GM12878 (cell line): ENCODE results near the gene RARG. TPM values are rescaled to one million over a fixed set of nuclear protein-coding genes. Genes with fewer than 3 reads are reported as not detected.

Experiments
- ATAC-seq: fragments of 200-7000 bp; cut with Tn5 transposase; 3 replicates; pipeline ENCODE4 v1.9.1; 2020; ENCODE audit warnings: mild to moderate bottlenecking, moderate library complexity
- Bru-seq: library from RNA; stranded (reverse); fragments of 400-500 nt; gene quantifications from one replicate; lab custom pipeline; 2021; lab: Mats Ljungman, UMichigan
- BruChase-seq, 2 experiments: library from RNA; stranded (reverse); fragments of 400-500 nt; gene quantifications; one replicate each; lab custom pipeline; 2021; lab: Mats Ljungman, UMichigan
- BruUV-seq: library from RNA; stranded (reverse); fragments of 400-500 nt; replicated peaks from 2 replicates; lab custom pipeline; 2021; lab: Mats Ljungman, UMichigan
- CTCF ChIA-PET: fragments of 300-600 bp; sonication (Branson Sonifier 250); formaldehyde crosslinking; extraction: SDS; loops from one replicate; lab custom pipeline; 2021; ENCODE audit warnings: inconsistent platforms; lab: Yijun Ruan, JAX
- POLR2A ChIA-PET: fragments of 350-600 bp; formaldehyde crosslinking; extraction: SDS; loops from one replicate; lab custom pipeline; 2021; ENCODE audit warnings: inconsistent platforms; lab: Charles Lee
- RAD21 ChIA-PET: fragments of 300-600 bp; sonication (Branson Sonifier 250); formaldehyde crosslinking; loops from one replicate; lab custom pipeline; 2023; ENCODE audit warnings: antibody characterized with exemption; ENCODE audit not compliant: unreplicated experiment; lab: Charles Lee
- SMC1A ChIA-PET: fragments of 300-600 bp; sonication (Branson Sonifier 250); formaldehyde crosslinking; loops from one replicate; lab custom pipeline; 2023; ENCODE audit not compliant: unreplicated experiment, uncharacterized antibody; lab: Charles Lee
- DNase-seq: peaks from one replicate; pipeline ENCODE4 v3.0.0-alpha.2; 2011; ENCODE audit warnings: low read depth, low spot score
- FAIRE-seq: peaks from 3 replicates; lab custom pipeline; 2011; peaks lifted over from hg19 to GRCh38; lab: Jason Lieb, UNC
- H2AFZ ChIP-seq: 2 replicates; pipeline ENCODE4 v1.6.0; 2011; ENCODE audit warnings: low read depth, low read length, control low read depth; ENCODE audit not compliant: control insufficient read depth
- H3K27ac ChIP-seq: 2 replicates; pipeline ENCODE4 v1.5.1; 2011; ENCODE audit warnings: control low read depth; ENCODE audit not compliant: control insufficient read depth, insufficient read depth
- H3K27me3 ChIP-seq, 2 experiments: replicated peaks in 1 of 2; 2 replicates each; pipeline versions ENCODE4 v1.6.0 to v1.6.1; 2011; ENCODE audit warnings: low read length in 1 of 2; ENCODE audit not compliant: control insufficient read depth in 2 of 2, insufficient read depth in 2 of 2
- H3K36me3 ChIP-seq, 2 experiments: 2 replicates each; pipeline ENCODE4 v1.5.1; 2011; ENCODE audit warnings: low read length in 1 of 2; ENCODE audit not compliant: control insufficient read depth in 2 of 2, insufficient read depth in 2 of 2
- H3K4me1 ChIP-seq: 2 replicates; pipeline ENCODE4 v1.6.1; 2011; ENCODE audit warnings: mild to moderate bottlenecking, low read length, moderate library complexity, mixed read lengths; ENCODE audit not compliant: control insufficient read depth, insufficient read depth
- H3K4me2 ChIP-seq: 2 replicates; pipeline ENCODE4 v1.6.0; 2011; ENCODE audit warnings: control low read depth; ENCODE audit not compliant: control insufficient read depth, insufficient read depth
- H3K4me3 ChIP-seq: fragments of 200-600 bp; sonication (generic); 2 replicates; pipeline ENCODE4 v1.5.1; 2016
- H3K79me2 ChIP-seq: 2 replicates; pipeline ENCODE4 v1.6.0; 2011; ENCODE audit warnings: low read length; ENCODE audit not compliant: control insufficient read depth, insufficient read depth
- H3K9ac ChIP-seq: 2 replicates; pipeline ENCODE4 v1.8.0; 2011; ENCODE audit warnings: low read length, control low read depth, mixed read lengths; ENCODE audit not compliant: control insufficient read depth, insufficient read depth
- H3K9me3 ChIP-seq: replicated peaks from 3 replicates; pipeline ENCODE4 v1.5.1; 2011; ENCODE audit warnings: mild to moderate bottlenecking, low read length; ENCODE audit not compliant: control insufficient read depth, insufficient read depth
- H4K20me1 ChIP-seq: 2 replicates; pipeline ENCODE4 v1.6.0; 2011; ENCODE audit not compliant: control insufficient read depth, insufficient read depth
- CTCF ChIP-seq, 3 experiments: IDR thresholded peaks in 2 of 3; conservative IDR thresholded peaks in 1 of 3; 2 replicates each; pipeline ENCODE4 v1.5.1; 2011; ENCODE audit warnings: low read depth in 3 of 3, low read length in 3 of 3, mild to moderate bottlenecking in 3 of 3, control low read depth in 2 of 3, moderate library complexity in 2 of 3, inconsistent platforms in 1 of 3, mixed read lengths in 1 of 3; ENCODE audit not compliant: control insufficient read depth in 2 of 3, insufficient read depth in 1 of 3; ENCODE audit errors: extremely low read depth in 1 of 3
- SMAD5 ChIP-seq: IDR thresholded peaks from 2 replicates; pipeline ENCODE4 v1.6.1; 2016; ENCODE audit warnings: antibody characterized with exemption, low read depth
- ZNF687 ChIP-seq: fragments of 450-650 bp; IDR thresholded peaks from 2 replicates; pipeline ENCODE4 v1.6.1; 2017; ENCODE audit warnings: mild to moderate bottlenecking, moderate library complexity
- WGBS: methylation state at CpG from one replicate; pipeline ENCODE4 v1.1.6; 2016; ENCODE audit warnings: low lambda C conversion rate; ENCODE audit not compliant: insufficient replicate concordance, insufficient coverage; ENCODE audit errors: missing lambda C conversion rate; 5-methylcytosine and 5-hydroxymethylcytosine counted together
- in situ Hi-C: fragments of 300-500 bp; cut with MboI; formaldehyde crosslinking; loops from 9 replicates; pipeline ENCODE4 v1.14.3; 2018; ENCODE audit warnings: mixed read lengths
- intact Hi-C: fragments of 100-400 bp; cut with micrococcal nuclease; formaldehyde crosslinking; loops from one replicate; pipeline ENCODE4 v1.14.2; 2022; ENCODE audit not compliant: unreplicated experiment
- long read RNA-seq, 2 experiments: library from polyadenylated mRNA; unstranded; transcript quantifications; one replicate each; pipeline ENCODE4 v2.0.0, GENCODE V29; 2019 to 2020
- polyA minus RNA-seq, 3 experiments: library from RNA; depleted of rRNA, polyadenylated mRNA; stranded (reverse); fragments of >200 nt; gene quantifications; 2 replicates each; pipeline ENCODE4 v1.2.3, GENCODE V29; 2011
- polyA plus RNA-seq, 11 experiments: library from polyadenylated mRNA; depleted of rRNA in 4 of 11; unstranded in 6 of 11; stranded (reverse) in 5 of 11; fragments of >200 nt; fragmentation: Nextera tagmentation in 4 of 11; fragmentation: Illumina TruSeq in 1 of 11; extraction: Ambion mirVana in 4 of 11; extraction: Trizol in 1 of 11; gene quantifications; 1 replicate in 1 of 11; 2 replicates in 10 of 11; pipeline versions ENCODE4 v1.2.1 to v1.2.3, GENCODE V29; 2011 to 2016; ENCODE audit warnings: inconsistent platforms in 2 of 11, missing spikeins in 2 of 11, low read depth in 1 of 11
- total RNA-seq, 4 experiments: library from RNA; depleted of rRNA in 3 of 4; stranded (reverse); fragments of >200 nt in 3 of 4; fragmentation: Illumina TruSeq in 1 of 4; extraction: Trizol in 1 of 4; gene quantifications; 2 replicates each; pipeline versions ENCODE4 v1.2.1 to v1.2.3, GENCODE V29; 2013 to 2021
- TF ChIP-seq, protein P1 (sequence below): fragments of 450-650 bp; IDR thresholded peaks from 2 replicates; pipeline ENCODE4 v1.6.1; 2018; ENCODE audit warnings: borderline replicate concordance, mild to moderate bottlenecking; ENCODE audit not compliant: partially characterized antibody
- TF ChIP-seq, protein P2 (sequence below): IDR thresholded peaks from 2 replicates; pipeline ENCODE4 v1.6.1; 2011; ENCODE audit warnings: low read depth, mild to moderate bottlenecking, low read length, moderate library complexity, borderline replicate concordance; ENCODE audit errors: extremely low read depth

Gene RARG
- total RNA-seq (2013; cell fraction: nucleolus; rRNA removed), result 12.2 and 13.4 TPM in 2 replicates
- total RNA-seq (2014; rRNA removed) (3.4 and 4.0 TPM in 2 replicates), total RNA-seq (2014; rRNA removed; fragmentation: Illumina TruSeq; extraction: Trizol) (3.0 and 3.9 TPM in 2 replicates), total RNA-seq (2021) (7.3 and 8.7 TPM in 2 replicates), polyA plus RNA-seq (2011; rRNA removed) (4.5 and 8.1 TPM in 2 replicates), polyA plus RNA-seq (2014; fragmentation: Illumina TruSeq; extraction: Trizol) (2.6 and 4.2 TPM in 2 replicates), polyA plus RNA-seq (2014; fragmentation: Nextera tagmentation; extraction: Ambion mirVana) (under 1 TPM; 0.27 to 0.60 TPM), polyA plus RNA-seq (2014; rRNA removed) (7.2 and 8.0 TPM in 2 replicates), polyA plus RNA-seq (2016; fragmentation: Nextera tagmentation; extraction: Ambion mirVana) (1 to 10 TPM; 3.8 to 6.0 TPM), polyA minus RNA-seq (2011; rRNA and poly(A)+ RNA removed) (12.3 and 13.9 TPM in 2 replicates), Bru-seq, nascent RNA (percentile 49 among the genes with signal in this experiment), BruChase-seq, experiment 1, labeled RNA remaining after a 6-hour chase (percentile 48 among the genes with signal in this experiment), BruChase-seq, experiment 2, labeled RNA remaining after a 2-hour chase (percentile 51 among the genes with signal in this experiment)
- 0.72 TPM for polyA plus RNA-seq (2011; ENCODE audit: low read depth)
- polyA plus RNA-seq (2011; cell fraction: cytosol; rRNA removed), result 9.2 and 13.2 TPM in 2 replicates
- 34.2 and 38.3 TPM in 2 replicates for polyA plus RNA-seq (2011; cell fraction: nucleus; rRNA removed)
- polyA plus RNA-seq (2012), result 2.5 and 2.9 TPM in 2 replicates
- 7.5 and 8.3 TPM in 2 replicates for polyA minus RNA-seq (2011; cell fraction: cytosol; rRNA and poly(A)+ RNA removed)
- 9.1 and 18.5 TPM in 2 replicates for polyA minus RNA-seq (2011; cell fraction: nucleus; rRNA and poly(A)+ RNA removed)
- long read RNA-seq, experiment 1, partial matches to known transcripts, result 1 of 4 reads
- long read RNA-seq, experiment 1, other reads (novel, unspliced or antisense), result 1 of 4 reads
- long read RNA-seq, experiment 2, partial matches to known transcripts, result 1 of 1 reads
- long read RNA-seq, experiment 2, other reads (novel, unspliced or antisense), result 0 of 1 reads

DNA sequence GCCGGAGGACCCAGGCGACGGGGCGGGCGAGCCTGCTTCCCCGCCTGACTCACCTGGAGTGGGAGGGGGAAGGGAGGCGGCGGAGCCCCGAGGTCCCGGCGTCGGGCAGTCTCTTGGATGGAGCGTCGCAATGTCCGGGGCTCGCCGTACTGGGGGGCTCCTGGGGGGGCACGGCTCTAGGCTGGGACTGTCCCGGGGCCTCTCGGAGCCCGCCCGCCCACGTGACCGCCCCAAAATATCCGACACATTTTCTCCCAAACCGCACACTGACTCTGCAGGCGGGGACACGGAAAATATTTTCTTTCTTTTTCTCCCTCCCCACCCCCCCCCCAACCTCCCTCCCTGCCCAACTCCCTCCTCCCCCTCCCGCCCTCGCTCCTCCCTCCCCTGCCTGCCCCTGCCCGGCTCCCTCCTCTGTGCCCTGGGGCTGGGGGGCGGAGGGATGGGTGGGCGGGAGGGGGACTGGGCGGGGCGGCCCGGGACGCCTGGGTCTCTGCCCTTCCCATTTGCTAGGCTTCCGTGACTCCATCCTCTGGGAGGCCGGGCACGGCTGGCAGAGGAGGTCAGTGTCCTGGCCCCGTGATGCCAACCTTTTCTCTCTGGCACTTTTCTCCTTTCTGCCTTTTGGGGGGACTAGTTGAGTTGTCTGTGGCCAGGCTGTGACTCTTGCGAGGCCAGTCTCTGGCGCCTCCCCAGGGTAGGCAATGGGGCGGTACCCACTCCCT, at the start of gene RARG:
TSS of gene RARG (minus strand) at position 289 of the 725 bp plus-strand sequence. CDS start 4,664 bp downstream, outside the sequence.
- Histone ChIP-seq H2AFZ (peak within 1 kb of the TSS; percentile 53), H3K4me2 (peak within 1 kb of the TSS; percentile 85), H3K9ac (no peak within 1 kb of the TSS), H3K4me1 (peaks cover 22% of the 10 kb centered on the region), H3K27me3 (peaks cover 0 to 6% of the 10 kb centered on the region in 2 experiments; a peak in 2 of 4 replicates), H4K20me1 (no peaks in the 10 kb centered on the region), H3K9me3 (no peaks in the 10 kb centered on the region), H3K79me2 (no peaks in the 10 kb centered on the region), H3K27ac (no peak within 1 kb of the TSS), H3K4me3 (peak within 1 kb of the TSS; percentile 43), H3K36me3 (no peaks in the 10 kb centered on the region)
- no peak for DNase-seq
- POLR2A ChIA-PET, result interaction anchor here (1.4 kb wide), 1 partner anchor 24 kb away, joined by 4 read pairs; no protein-coding TSS in a partner anchor
- no TSS peak for BruUV-seq
- WGBS, result 1% methylated on average over 17 of the region's 44 CpGs
- RAD21 ChIA-PET, result no interaction called here
- in situ Hi-C loops (no loop called here), intact Hi-C loops (no loop called here)
- no peak for FAIRE-seq
- CTCF ChIA-PET, result interaction anchor here (0.5 kb wide), 1 partner anchor 56 kb away, joined by 3 read pairs; no protein-coding TSS in a partner anchor
- peak; percentile 83 for ATAC-seq
- SMC1A ChIA-PET, result interaction anchor here (0.7 kb wide), 1 partner anchor 276 kb away, joined by 3 read pairs; no protein-coding TSS in a partner anchor
- TF ChIP-seq ZNF687 (no peak), CTCF (IDR thresholded peaks at IDR 0.05 in 2 of 3, conservative IDR thresholded peaks at IDR 0.05 in 1 of 3; ENCODE audit: control insufficient read depth in 2 of 3, extremely low read depth in 1 of 3, insufficient read depth in 1 of 3, low read depth in 3 of 3, low read length in 3 of 3) (peak in 1 of 3 experiments; percentile 17; a peak in 1 of 6 replicates), SMAD5 (no peak)
- TF ChIP-seq, protein P1, sequence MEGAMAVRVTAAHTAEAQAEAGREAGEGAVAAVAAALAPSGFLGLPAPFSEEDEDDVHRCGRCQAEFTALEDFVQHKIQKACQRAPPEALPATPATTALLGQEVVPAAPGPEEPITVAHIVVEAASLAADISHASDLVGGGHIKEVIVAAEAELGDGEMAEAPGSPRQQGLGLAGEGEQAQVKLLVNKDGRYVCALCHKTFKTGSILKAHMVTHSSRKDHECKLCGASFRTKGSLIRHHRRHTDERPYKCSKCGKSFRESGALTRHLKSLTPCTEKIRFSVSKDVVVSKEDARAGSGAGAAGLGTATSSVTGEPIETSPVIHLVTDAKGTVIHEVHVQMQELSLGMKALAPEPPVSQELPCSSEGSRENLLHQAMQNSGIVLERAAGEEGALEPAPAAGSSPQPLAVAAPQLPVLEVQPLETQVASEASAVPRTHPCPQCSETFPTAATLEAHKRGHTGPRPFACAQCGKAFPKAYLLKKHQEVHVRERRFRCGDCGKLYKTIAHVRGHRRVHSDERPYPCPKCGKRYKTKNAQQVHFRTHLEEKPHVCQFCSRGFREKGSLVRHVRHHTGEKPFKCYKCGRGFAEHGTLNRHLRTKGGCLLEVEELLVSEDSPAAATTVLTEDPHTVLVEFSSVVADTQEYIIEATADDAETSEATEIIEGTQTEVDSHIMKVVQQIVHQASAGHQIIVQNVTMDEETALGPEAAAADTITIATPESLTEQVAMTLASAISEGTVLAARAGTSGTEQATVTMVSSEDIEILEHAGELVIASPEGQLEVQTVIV, result no peak
- TF ChIP-seq, protein P2, sequence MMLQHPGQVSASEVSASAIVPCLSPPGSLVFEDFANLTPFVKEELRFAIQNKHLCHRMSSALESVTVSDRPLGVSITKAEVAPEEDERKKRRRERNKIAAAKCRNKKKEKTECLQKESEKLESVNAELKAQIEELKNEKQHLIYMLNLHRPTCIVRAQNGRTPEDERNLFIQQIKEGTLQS, result no peak
